Measurements from ENCODE around the gene PAH. TPM values are rescaled to one million over a fixed set of nuclear protein-coding genes. Genes with fewer than 3 reads are reported as not detected.

The PAH gene
- total RNA-seq = under 1 TPM in 2 of 4 donors, not detected in 2; 0.30 to 0.62 TPM
- under 1 TPM in 1 of 3 donors, not detected in 2; 0.03 TPM for polyA plus RNA-seq
- long read RNA-seq, donor 1 = 0 reads
- long read RNA-seq, donor 2 = 0 reads

DNA sequence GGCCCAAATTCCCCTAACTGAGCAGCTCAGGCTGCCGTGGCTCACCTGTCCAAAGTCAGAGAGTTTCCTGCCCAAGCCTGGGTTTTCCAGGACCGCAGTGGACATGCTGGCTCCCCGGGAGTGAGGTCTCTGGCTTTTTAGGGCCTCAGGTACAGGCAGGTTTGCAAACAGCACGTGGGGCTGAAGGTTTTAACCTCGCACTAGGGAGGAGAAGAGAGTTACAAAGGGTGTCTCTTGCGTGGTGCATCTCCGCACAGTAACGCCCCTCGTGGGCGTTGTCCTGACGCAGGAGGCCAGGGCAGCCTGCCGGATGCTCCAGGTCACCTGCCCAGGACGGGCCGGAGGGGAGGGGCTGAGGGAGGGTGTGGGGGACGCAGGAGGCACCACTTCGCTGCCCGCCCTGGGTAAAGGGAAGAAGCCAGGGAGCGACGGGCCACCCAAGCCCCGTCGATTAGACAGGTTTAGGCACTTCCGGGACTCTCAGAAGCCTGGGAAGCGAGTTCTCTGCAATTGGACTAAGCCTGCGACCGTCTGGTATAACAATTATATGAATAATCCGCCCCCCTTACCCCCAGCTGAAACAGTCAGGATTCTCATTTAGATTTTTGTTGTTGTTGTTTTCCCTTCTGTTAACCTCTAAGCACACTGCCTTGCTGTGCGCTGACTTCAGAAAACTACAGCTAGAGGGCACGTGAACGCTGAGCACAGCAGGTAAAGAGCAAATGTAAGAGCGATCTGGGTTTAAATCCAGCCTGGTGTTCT is at the start of gene PAH:
PAH (minus strand) TSS at position 219 of the 762 bp plus-strand sequence; CDS start at position 105, 114 bp downstream.
- H3K9me3 ChIP-seq = no peaks in the 10 kb centered on the region
- no peak within 1 kb of the TSS for H3K4me3 ChIP-seq
- TF ChIP-seq, protein P1, sequence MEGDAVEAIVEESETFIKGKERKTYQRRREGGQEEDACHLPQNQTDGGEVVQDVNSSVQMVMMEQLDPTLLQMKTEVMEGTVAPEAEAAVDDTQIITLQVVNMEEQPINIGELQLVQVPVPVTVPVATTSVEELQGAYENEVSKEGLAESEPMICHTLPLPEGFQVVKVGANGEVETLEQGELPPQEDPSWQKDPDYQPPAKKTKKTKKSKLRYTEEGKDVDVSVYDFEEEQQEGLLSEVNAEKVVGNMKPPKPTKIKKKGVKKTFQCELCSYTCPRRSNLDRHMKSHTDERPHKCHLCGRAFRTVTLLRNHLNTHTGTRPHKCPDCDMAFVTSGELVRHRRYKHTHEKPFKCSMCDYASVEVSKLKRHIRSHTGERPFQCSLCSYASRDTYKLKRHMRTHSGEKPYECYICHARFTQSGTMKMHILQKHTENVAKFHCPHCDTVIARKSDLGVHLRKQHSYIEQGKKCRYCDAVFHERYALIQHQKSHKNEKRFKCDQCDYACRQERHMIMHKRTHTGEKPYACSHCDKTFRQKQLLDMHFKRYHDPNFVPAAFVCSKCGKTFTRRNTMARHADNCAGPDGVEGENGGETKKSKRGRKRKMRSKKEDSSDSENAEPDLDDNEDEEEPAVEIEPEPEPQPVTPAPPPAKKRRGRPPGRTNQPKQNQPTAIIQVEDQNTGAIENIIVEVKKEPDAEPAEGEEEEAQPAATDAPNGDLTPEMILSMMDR (IDR thresholded peaks at IDR 0.05) = no peak
- peaks cover 0 to 12% (median 0%) of the 10 kb centered on the region in 3 donors for H3K27me3 ChIP-seq (ENCODE audit: insufficient read depth in 3 of 3, low read length in 2 of 3)
- intact Hi-C loops (cut with DNase I) = no loop called here
- DNase-seq (no peak), ATAC-seq (no peak)
- WGBS, 3 donors = 7 to 10% (median 7%) methylated on average over 27 to 30 of the region's 30 CpGs
- no peaks in the 10 kb centered on the region for H3K4me1 ChIP-seq
- H3K36me3 ChIP-seq (ENCODE audit: insufficient read depth in 1 of 2, low read depth in 1 of 2) = no peaks in the 10 kb centered on the region
- H3K27ac ChIP-seq = no peak within 1 kb of the TSS

DNA sequence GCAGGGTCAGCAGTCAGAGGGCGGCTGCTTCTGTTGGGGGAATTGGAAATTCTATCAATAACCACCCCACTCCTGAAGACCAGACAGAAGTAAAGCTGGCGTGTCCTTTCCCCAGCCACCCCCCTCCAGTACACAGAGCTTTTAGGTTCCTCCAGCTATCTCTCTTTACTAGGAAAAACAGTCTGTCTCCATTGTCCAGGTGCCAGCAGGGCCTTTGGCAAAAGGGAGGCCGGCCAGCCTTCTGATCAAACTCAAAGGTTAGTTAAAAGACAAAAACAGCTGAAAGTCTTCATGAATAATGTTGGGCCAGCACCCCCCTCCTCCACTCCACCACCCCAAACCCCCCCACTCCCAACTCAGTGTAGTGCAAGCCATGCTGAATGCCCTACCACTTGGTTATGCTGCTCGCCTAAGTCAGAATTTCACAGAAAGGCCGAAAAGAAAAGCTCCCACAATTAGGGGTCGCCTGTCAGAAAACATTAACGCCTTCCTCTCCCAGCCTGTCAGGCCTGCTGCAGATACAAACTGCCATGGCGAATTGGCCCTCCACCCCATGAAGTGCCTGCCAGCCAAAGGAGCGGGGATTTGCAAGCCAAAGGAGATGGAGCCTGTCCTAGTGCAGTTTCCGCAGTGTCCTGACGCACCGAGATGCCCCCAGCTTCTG is 49.3 kb upstream of the PAH start:
- WGBS, 3 donors = 9 to 14% (median 14%) methylated on average over 12 of the region's 12 CpGs
- no peak overlapping the region for H3K27ac ChIP-seq
- DNase-seq = no peak
- H3K4me3 ChIP-seq = no peak overlapping the region
- intact Hi-C loops (cut with DNase I) = no loop called here
- no peaks in the 10 kb centered on the region for H3K36me3 ChIP-seq (ENCODE audit: insufficient read depth in 1 of 2, low read depth in 1 of 2)
- no peaks in the 10 kb centered on the region for H3K9me3 ChIP-seq
- ATAC-seq = no peak
- TF ChIP-seq, protein P1 (IDR thresholded peaks at IDR 0.05) = no peak
- H3K4me1 ChIP-seq = no peaks in the 10 kb centered on the region
- H3K27me3 ChIP-seq (ENCODE audit: insufficient read depth in 3 of 3, low read length in 2 of 3) = peaks cover 13 to 73% (median 24%) of the 10 kb centered on the region in 3 donors

DNA sequence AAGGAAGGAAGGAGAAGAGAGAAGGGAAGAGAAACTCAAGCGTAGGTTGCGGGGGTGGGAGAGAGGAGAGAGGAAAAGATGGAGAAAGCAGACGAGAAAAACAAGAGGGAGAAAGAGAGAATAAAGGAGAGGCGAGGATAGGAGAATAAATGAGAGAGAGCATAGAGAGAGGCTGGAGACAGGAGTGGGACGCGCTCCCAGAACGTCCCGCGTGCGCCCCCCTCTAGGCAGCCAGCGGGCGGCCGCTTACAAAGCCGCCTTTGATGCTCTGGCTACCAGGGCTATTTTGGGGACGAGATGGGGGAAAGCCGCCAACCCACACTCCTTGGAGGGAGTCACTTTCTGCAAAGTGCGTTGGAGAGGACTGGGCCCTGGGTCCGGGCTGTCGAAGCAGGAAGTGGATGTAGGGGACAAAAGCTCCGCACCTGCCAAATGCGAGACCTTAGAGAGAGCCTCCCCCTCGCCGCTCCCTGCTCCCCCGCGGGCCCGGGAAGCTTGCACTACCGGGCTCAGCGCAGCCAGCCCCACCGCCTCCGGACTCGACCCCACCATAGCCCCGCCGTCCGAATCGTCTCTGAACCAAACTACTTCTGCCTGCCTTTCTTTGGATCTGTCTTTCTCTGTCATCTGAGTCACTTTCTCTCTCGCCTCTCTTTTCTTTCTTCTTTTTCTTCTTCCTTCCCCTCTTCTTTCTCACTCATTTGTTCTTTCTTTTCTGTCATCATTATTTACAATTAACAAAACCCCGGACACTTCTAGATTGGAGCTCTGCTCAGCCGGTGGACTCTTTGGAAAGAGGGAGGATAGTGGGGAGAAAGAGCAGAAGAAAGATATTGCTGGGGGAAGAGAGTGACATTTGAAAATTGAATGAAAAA is 48.5 kb upstream of the PAH start:
- TF ChIP-seq, protein P1 (IDR thresholded peaks at IDR 0.05) = no peak
- no peak for ATAC-seq
- intact Hi-C loops (cut with DNase I) = no loop called here
- Histone ChIP-seq H3K9me3 (no peaks in the 10 kb centered on the region), H3K27ac (no peak overlapping the region), H3K27me3 (ENCODE audit: insufficient read depth in 3 of 3, low read length in 2 of 3) (peaks cover 13 to 81% (median 24%) of the 10 kb centered on the region in 3 donors), H3K36me3 (ENCODE audit: insufficient read depth in 1 of 2, low read depth in 1 of 2) (no peaks in the 10 kb centered on the region), H3K4me3 (no peak overlapping the region), H3K4me1 (no peaks in the 10 kb centered on the region)
- 1 to 2% (median 2%) methylated on average over 35 to 38 of the region's 38 CpGs for WGBS, 3 donors
- DNase-seq = no peak

DNA sequence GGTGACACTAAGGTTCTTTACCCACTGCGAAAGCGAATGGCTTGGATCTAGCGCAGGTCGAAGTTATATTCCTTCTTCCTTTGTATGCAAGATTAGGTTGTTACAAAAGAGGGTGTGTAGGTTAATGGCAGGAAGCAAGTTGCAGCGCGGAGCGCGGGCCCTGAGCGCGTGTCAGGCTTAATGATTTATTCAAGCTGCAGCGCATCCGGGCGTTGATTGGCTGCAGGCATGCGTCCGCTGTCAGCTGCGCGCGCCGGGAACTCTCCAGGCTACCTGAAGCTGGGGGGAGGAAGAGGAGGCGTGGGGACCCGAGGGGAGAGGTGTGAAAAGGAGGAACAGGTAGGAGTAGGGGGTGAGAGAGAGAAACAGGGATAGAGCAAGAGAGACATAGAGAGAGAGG is 47.8 kb upstream of the PAH start:
- Histone ChIP-seq H3K9me3 (no peaks in the 10 kb centered on the region), H3K4me1 (no peaks in the 10 kb centered on the region), H3K27me3 (ENCODE audit: insufficient read depth in 3 of 3, low read length in 2 of 3) (peaks cover 13 to 88% (median 24%) of the 10 kb centered on the region in 3 donors), H3K27ac (no peak overlapping the region), H3K4me3 (no peak overlapping the region), H3K36me3 (ENCODE audit: insufficient read depth in 1 of 2, low read depth in 1 of 2) (no peaks in the 10 kb centered on the region)
- DNase-seq = no peak
- ATAC-seq = no peak
- TF ChIP-seq, protein P1 (IDR thresholded peaks at IDR 0.05) = no peak
- intact Hi-C loops (cut with DNase I) = no loop called here
- 0 to 2% (median 1%) methylated on average over 21 of the region's 21 CpGs for WGBS, 3 donors

Data from psoas muscle (tissue), 8 donors.